ENCODE results near the gene RMDN2.

DNA sequence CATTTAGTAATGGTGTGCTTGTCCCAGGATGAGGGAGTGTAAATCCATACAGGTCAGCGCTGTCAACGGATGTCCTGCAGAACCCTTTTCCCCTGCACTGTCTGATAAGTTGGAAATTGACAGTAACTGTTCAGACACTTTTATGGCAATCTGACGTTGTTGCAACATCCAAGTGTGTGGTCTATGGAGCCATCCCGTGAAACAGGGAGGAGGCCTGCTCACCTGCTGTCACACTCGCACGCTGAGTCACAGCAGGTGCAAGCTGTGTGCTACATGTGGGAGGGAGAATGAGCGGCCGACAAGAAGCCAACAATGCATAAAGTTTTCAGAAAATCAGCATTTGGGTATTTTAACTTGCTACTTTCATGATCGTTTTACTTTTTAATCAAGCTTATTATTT is 43.7 kb upstream of the RMDN2 start:
- TF ChIP-seq POLR2A (IDR thresholded peaks at IDR 0.05; ENCODE audit: low read length), result no peak
- no peak for TF ChIP-seq GATA1 (IDR thresholded peaks at IDR 0.05; ENCODE audit: low read depth, low read length)
